HCT116 (cell line): ENCODE results near the gene MOCS2.

Experiments used
- CTCF ChIP-seq, 3 experiments: fragments of 200-600 bp in 1 of 3; sonication (generic) in 1 of 3; IDR thresholded peaks in 2 of 3; conservative IDR thresholded peaks in 1 of 3; 2 replicates each; pipeline ENCODE4 v1.5.1; 2012 to 2017; ENCODE audit warnings: low read depth in 2 of 3, low read length in 2 of 3, antibody characterized with exemption in 1 of 3, borderline replicate concordance in 1 of 3, control low read depth in 1 of 3, mild to moderate bottlenecking in 1 of 3, mixed read lengths in 1 of 3, mixed run types in 1 of 3, moderate library complexity in 1 of 3; ENCODE audit not compliant: insufficient read depth in 1 of 3
- EZH2 ChIP-seq: fragments of 200-600 bp; sonication (generic); IDR thresholded peaks from 2 replicates; pipeline ENCODE4 v1.6.1; 2017; ENCODE audit warnings: antibody characterized with exemption, mixed run types
- EZH2phosphoT487 ChIP-seq: fragments of 200-600 bp; IDR thresholded peaks from 2 replicates; pipeline ENCODE4 v1.6.1; 2018; ENCODE audit warnings: antibody characterized with exemption, borderline replicate concordance
- POLR2A ChIP-seq: IDR thresholded peaks from 2 replicates; pipeline ENCODE4 v1.7.0; 2011; ENCODE audit warnings: borderline replicate concordance; ENCODE audit not compliant: insufficient read depth, insufficient read length; ENCODE audit errors: extremely low read depth
- POLR2AphosphoS5 ChIP-seq: IDR thresholded peaks from 2 replicates; pipeline ENCODE4 v1.6.1; 2011; ENCODE audit warnings: mild to moderate bottlenecking, low read depth, low read length, moderate library complexity
- RAD21 ChIP-seq: IDR thresholded peaks from 2 replicates; pipeline ENCODE4 v1.6.1; 2012; ENCODE audit warnings: low read depth, mild to moderate bottlenecking
- YY1 ChIP-seq: IDR thresholded peaks from 2 replicates; pipeline ENCODE4 v1.6.1; 2011; ENCODE audit warnings: low read length, low read depth, moderate library complexity, mild to moderate bottlenecking; ENCODE audit not compliant: insufficient replicate concordance; ENCODE audit errors: extremely low read depth
- ZNF274 ChIP-seq: fragments of 200-500 bp; sonication (Bioruptor generic); IDR thresholded peaks from 2 replicates; pipeline ENCODE4 v1.6.1; 2014; ENCODE audit warnings: mild to moderate bottlenecking, low read depth, low read length, inconsistent platforms

DNA sequence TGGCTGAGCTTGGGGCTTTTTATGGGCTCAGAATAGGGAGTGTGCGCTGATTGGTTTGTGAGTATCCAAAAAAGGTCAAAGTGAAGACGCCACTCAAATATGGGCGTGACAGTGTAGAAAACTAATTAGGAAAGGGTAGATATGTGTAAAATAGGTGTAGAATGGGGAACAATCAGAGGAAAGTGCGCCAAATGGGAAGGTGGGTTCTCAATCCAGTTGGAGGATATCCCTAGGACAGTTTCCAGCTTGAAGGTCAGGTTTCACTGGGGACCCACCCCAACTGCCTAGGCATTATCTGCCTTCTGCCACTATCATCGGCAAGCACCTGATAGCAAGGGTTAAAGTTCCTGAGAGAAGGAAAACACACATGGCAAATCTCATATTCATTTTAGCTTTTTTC lies 9.3 kb upstream of the MOCS2 start:
- TF ChIP-seq CTCF (IDR thresholded peaks at IDR 0.05 in 2 of 3, conservative IDR thresholded peaks at IDR 0.05 in 1 of 3; ENCODE audit: borderline replicate concordance in 1 of 3, insufficient read depth in 1 of 3, low read depth in 2 of 3, low read length in 2 of 3), result no peak
- no peak for TF ChIP-seq YY1
- no peak for TF ChIP-seq POLR2A
- no peak for TF ChIP-seq EZH2
- no peak for TF ChIP-seq RAD21
- no peak for TF ChIP-seq ZNF274
- TF ChIP-seq EZH2phosphoT487, result no peak
- TF ChIP-seq POLR2AphosphoS5, result no peak
